NCI-H146 (cell line): ENCODE measurements around the gene ADRA2B.
"Not testable (repeated sequence)": the region's sequence is repeated elsewhere in the genome, so short reads cannot be mapped to it uniquely, and the experiment has no call there.

Source experiments
- DNase-seq: peaks from one replicate; lab custom pipeline; 2025; lab: John Stamatoyannopoulos, UW

Gene ADRA2B

DNA sequence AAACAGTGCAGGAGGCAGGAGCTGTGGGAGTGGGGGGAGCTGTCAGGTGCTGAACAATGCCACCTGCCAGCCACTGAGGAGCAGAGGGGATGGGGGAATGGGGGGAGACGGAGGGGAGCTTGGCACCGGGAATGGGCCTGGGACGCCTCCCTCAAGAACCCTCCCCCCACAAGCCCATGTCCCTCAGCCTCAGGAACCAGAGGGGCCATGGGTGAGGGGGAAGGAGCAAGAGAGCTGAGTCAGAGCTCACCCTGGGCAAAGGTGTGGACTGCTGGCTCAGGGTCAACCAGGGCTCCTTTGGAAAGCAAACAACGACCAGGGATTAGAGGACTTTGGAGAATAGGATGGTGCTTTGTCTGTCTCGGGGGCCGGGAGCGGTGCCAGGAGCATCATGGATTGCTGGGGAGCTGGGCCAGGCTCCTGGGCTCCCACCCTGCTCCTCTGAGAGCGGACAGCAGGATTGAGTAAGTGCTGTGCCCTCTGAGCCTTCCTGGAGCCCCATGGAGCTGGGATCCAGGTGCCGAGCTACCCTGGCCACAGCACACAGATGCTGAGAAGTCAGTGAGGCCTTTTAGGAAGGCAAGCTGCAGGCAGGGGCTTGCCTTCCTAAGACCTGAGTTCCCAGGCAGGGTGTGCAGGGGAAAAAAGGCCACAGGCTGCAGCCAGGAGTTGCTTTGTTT is 48.3 kb downstream of the ADRA2B start:
- peak; percentile 72 for DNase-seq

DNA sequence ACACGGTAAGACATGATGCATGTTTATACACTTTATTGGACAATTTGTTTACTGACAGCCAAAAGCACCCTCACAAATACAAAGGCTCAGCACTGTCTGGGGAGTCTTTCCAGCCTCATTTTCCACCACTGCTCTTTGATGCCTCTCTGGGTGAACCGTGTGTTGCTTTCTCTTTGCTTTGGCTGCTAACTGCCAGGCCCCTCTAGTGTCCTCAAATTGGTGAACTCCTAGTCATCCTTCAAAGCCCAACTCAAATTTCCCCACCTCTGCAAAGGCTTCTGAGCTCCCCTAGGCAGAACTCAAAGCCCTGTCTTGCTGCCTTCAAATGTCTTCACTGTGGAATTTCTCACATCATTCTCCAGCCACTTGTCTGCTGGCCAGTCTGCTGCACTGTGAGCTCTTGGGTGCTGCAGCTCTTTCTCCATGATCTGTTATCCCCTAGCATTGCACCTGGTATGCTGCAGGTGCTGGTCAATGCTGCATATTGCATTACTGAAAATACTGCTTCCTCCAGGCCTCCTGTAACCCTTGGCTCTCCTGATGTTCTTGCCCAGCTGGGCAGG is 49.2 kb downstream of the ADRA2B start:
- not testable (repeated sequence) for DNase-seq

DNA sequence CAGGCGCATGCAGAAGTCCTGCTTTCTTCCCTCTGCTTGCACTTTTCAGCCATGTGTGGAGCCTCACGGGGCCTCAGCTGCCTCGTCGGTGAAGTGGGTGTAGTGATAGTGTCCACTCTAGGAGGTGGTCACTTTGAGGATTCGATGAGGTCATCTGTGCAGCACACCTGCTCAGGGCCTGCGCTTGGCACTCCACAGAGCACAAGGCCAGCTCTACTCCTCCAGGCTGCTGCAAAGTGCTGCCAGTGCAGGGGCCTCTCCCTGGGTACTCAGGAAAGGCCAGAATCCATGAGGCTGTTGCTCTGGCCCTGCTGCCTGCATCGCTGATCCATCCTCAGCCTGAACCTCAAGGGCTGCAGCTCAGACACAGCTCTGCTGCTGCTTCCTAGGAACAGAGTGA is 49.9 kb downstream of the ADRA2B start:
- not testable (repeated sequence) for DNase-seq

DNA sequence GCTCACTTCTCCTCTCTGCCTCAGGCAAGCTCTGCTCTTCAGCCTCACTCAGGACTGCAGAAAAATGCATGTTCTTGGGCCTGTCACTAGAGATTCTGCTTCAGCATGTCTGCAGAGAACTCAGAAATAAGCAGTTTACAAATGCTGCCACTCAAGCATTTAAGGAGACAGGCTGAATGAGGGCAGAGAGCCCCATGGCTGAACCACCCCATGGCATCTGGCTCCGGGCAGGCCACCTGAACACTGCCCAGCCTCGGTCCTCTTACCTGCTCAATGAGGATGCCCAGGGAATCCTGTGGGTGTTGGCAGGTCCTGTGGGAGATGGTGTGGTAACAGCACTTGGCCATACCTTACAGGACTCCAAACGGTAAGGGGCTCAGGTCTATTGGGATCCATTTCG is 50.4 kb downstream of the ADRA2B start:
- not testable (repeated sequence) for DNase-seq

DNA sequence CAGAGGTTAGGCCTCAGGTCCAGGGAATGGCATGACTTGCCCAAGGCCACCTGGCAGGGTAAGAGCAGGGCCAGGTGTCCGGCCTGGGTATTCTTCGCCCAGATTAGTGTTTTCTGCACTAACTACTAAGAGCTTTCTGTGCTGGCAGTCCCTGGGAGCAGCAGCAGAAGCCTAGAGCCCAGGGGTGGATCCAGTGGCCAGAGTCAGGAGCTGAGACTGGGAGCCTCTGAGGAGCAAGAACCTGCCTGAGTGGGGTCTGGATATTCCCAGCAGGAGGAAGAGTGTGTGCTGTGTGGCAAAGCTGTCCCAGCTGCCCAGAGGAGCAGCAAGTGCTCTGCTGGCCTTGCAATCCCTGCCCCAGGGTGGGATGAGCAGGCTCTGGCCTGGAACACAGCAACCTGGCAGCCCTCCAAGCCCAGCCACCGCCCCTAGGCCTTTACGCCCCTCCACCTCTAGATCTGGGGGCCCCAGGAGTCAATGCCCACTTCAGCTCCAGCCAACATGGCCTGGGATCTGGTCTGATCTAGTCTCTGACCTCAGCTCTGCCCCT is 50.9 kb downstream of the ADRA2B start:
- no peak for DNase-seq

DNA sequence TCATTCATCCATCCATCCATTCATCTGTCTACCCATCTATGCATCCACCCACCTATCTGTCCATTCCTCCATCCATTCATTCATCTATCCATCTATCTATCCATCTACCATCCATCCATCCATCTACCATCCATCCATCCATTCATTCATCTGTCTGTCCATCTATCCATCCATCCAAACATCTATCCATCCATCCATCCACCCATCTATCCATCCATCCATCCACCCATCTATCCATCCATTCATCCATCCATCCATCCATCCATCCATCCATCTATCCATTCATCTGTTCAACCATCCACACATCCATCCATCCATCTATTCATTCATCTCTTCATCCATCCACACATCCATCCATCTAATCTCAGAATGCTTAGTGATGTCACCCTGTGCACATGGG is 51.6 kb downstream of the ADRA2B start:
- DNase-seq = not testable (repeated sequence)

DNA sequence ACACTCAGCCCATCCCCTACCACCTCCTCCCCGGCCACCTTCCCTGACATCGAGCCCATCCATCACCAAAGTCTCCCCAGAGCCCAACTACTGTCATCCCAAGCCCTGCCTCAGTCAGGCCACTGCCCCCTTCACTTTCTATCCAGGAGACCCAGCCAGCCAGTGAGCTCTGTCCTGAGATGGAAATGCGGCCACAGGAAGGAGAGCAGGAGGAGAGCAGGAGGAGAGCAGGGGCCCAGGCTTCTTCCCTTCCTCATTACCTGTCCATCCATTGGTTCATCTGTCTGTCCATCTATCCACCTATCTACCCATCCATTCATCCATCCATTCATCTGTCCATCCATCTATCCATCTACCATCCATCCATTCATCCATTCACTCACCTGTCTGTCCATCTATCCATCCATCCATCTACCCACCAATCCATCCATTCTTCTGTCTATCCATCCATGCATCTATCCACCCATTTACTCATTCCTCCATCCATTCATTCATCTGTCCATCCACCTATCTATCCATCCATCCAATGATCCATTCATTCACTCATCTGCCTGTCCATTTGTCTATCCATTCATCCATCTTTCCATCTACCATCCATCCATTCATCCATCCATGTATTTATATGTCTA is 52.2 kb downstream of the ADRA2B start:
- not testable (repeated sequence) for DNase-seq

DNA sequence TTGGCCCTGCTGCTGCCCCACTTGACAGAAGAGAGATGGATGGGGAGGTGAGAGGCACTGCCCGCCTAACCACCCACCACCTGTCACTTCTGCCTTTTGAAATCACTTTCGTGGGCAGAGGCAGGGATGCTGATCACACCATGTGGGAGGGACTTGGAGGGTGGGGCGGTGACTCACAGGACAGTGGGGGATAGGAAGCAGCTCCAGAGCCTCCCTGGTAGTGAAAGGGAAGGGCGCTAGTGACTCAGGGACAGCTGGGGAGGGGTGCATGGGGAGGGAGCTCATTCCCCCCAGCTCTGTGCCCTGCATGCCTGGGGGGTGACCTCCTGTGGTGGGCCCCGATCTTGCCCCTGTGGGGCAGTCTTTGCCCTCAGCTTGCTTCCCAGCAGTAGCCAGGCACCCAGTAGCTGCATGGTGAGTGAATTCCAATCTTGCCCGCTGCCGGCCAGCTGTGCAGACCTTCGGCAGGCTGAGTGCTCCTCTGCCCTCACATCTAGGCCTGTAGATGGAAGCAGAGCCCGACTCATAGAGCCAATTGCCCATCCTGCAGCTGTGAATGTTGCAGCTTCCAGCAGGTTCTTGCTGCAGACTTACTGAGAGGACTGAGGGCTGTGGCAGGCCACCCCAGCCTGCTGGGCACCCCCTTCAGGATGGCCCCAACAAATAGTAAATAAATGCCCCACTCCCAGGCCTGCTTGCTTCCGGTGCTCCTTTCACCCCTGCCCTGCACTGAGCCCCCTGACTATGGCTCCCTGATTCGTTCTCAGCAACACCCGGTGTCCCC is 53.1 kb downstream of the ADRA2B start:
- DNase-seq = not testable (repeated sequence)
